ENCODE data around the gene ZC3H8.
"Not testable (repeated sequence)": the region's sequence is repeated elsewhere in the genome, so short reads cannot be mapped to it uniquely, and the experiment has no call there.

The ZC3H8 gene

DNA sequence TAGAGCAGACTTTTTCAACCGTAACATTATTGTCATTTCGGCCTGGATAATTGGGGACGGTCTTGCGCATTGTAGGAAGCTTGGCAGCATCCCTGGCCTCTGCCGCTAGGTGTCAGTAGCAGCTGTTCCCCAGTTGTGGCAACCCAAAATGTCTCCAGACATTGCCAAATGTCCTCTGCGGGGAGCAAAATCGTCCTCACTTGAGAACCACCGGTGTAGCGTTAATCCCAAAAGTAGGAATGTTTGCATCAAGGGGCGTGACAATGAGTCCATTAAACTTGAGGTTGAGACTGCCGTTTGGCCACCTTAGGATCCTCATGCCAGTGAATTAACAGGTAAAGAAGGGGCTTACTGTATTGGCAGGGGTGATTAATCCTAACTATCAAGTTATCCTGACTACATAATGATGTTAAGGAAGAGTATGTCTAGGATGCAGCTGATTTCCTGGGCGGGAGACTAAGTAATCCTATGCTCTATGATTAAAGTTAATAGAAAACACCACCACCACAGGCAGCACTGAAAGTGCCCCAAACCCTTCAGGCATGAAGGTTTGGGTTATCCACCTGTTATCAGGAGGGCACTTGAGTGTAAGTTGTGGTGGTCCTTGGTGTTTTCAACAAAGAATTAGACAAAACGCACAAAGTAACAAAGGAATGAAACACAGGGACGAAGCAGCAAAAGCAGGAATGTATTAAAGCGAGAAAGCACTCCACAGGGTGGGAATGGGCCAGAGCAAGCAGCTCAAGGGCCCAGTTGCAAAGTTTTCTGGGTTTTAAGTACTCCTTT is 4.9 kb upstream of the ZC3H8 start:
- peak; percentile 86 for DNase-seq

DNA sequence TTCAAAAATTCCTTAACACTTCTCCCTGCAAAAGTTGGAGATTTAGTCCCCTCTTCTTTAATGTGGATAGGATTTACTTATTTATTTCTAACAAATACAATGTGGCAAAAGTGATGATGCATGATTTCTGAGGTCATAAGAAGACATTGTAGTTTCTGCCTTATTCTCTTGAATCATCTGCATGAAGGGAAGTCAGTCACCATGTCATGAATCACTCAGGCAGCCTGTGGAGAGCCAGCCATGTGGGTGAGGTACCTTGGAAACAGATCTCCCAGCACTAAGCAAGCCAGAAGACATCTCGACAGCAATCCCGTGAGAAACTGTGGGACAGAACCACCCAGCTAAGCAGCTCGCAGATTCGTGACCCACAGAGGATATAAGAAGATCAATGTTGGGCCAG is 2.7 kb upstream of the ZC3H8 start:
- DNase-seq = no peak

DNA sequence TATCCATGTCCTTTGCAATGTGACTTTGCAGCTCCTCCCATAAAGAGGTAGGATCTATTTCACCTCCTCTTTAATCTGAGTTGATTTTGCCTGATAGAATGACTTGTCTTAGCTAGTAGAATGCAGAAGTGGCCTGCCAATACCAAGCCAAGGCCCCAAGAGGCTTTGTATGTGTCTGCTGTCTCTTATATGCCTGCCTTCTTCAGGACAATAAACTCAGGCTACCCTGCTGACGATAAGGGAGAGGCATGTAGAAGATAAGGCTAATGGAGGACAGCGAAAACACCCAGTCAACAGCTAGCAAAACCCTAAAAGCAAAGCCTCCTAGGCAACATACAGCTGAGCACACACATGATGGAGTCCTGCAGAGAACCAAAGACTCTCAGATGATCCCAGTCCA is 1.8 kb upstream of the ZC3H8 start:
- no peak for DNase-seq

- no peak for DNase-seq
Observed at GRCh38 chr2:112255875-112256274, 1.0 kb upstream of the ZC3H8 start.

- no peak for DNase-seq
Observed at GRCh38 chr2:112253261-112253815, 1.5 kb downstream of the ZC3H8 start.

GRCh38 chr2:112251271-112251670 is 3.6 kb downstream of the ZC3H8 start:
- DNase-seq = no peak

- DNase-seq = no peak
Observed at GRCh38 chr2:112244854-112245253, 10.0 kb downstream of the ZC3H8 start.

GRCh38 chr2:112243233-112243632 is 11.6 kb downstream of the ZC3H8 start:
- DNase-seq = no peak

DNA sequence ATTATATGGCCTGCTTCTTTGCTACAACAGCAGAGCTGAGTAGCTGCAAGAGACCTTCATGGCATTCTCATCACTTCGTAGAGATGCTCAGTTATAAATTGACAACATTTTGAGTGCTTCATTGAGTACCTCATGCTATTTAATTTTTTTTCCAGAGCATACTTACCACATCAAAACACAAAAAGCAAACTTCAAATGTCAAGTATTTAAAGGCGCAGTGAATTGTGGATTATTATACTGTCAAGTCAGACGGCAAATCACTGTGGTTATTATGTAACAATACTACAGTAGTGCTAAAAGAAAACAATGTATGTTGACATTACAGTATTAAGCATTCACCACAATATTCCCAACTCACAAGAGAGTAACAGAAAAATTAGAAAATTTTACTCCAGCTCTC is 12.5 kb downstream of the ZC3H8 start:
- DNase-seq = no peak

- no peak for DNase-seq
Observed at GRCh38 chr2:112239862-112240261, 15.0 kb downstream of the ZC3H8 start.

GRCh38 chr2:112230371-112230770 is 24.5 kb downstream of the ZC3H8 start:
- no peak for DNase-seq

DNA sequence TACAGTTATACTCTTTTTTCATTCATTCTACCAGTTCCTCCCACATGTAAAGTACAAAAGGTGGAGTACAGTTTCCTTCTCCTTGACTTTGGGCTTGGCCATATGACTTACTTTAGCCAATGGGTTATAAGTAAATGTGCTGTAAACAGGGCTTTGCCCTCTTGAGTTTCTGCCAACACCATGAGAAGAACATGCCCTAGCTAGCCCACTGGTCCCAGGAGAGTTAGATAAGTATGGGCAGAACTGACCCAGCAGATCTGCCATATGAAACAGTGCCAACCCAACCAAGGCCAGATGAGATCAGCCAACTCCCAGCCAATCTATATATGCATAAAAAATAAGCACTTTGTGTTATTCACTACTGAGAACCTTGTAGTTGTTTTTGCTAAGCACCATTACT is 25.5 kb downstream of the ZC3H8 start:
- no peak for DNase-seq

DNA sequence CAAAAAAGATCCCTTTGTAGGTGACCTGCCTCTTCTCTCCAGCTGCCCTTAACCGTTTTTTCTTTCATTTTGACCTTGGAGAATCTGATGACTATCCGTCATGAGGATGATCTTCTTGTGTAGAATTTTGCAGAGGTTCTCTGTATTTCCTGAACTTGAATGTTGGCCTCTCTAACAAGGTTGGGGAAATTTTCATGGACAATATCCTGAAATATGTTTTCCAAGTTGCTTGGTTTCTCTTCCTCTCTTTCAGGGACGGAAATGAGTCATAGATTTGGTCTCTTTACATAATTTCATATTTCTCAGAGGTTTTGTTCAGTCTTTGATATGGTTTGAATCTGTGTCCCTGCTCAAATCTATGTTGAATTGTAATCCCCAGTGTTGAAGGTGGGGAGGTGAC is 34.0 kb downstream of the ZC3H8 start:
- DNase-seq = no peak

GRCh38 chr2:112220186-112220585 is 34.7 kb downstream of the ZC3H8 start:
- no peak for DNase-seq

DNA sequence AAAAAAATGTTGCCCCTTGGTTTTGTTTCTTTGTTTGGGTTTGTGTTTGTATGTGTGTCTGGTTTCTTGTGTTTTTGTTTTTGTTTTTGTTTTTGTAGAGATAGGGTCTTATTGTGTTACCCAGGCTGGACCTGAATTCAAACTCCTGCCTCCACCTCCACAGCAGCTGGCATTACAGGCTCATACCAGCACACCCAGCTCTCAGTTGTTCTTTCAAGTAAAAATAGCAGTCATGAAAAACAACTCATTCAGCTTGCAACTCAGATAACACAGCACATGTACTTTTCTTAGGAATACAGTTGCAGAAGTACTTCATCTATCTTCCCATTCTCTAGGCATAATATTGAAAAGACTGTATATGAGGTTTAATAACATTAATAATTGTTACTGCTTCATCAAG is 37.0 kb downstream of the ZC3H8 start:
- no peak for DNase-seq

- no peak for DNase-seq
Observed at GRCh38 chr2:112216167-112216566, 38.7 kb downstream of the ZC3H8 start.

DNA sequence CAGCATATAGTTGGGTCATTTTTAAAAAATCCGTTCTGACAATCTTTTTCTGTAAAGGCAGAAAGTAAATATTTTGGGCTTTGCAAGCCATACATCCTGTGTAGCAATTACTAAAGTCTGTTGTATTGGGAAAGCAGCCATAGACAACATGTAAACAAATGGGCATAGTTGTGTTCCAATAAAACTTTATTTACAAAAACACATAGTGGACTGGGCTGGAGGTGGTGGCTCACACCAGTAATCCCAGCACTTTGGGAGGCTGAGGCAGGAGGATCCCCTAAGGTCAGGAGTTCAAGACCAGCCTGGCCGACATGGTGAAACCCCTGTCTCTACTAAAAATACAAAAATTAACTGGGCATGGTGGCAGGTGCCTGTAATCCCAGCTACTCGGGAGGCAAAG is 46.9 kb downstream of the ZC3H8 start:
- DNase-seq = not testable (repeated sequence)

DNA sequence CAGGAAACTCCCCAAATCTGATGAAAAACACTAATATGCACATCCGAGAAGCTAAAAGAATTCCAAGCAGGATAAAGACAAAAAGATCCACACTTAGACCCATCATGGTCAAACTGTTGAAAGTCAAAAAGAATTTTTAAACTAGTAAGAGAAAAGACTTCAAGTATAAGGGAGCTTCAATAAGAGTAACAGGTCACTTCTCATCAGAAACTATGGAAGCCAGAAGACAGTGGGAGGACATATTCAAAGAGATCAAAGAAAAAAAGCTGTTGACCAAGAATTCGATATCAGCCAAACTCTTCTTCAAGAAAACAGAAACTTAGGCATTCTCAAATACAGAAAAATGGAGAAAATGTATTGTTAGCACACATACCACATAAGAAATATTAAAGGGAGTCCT is 50.4 kb downstream of the ZC3H8 start:
- DNase-seq = no peak

- DNase-seq = no peak
Observed at GRCh38 chr2:112201696-112202430, 53.0 kb downstream of the ZC3H8 start.

DNA sequence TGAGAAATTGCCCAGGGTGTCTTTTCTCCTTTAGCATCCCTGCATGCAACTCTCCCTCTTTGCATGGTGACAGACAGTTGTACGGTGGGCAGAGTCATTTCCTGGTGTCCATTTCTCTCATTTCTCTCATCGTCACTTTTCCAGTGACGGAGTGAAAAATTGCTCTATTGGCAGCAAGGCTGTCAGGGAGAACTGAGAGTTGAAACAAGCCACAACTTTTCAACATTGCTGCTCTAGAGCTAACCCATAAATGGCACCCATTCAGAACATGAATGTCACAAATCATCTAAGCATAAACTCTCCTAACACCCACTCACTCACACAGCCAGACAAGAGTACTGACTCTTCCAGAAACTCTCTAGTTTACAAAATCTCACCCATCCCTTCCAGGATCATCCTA is 55.7 kb downstream of the ZC3H8 start:
- no peak for DNase-seq

GRCh38 chr2:112198780-112199179 is 56.1 kb downstream of the ZC3H8 start:
- no peak for DNase-seq

GRCh38 chr2:112197868-112198267 is 57.0 kb downstream of the ZC3H8 start:
- DNase-seq = no peak

GRCh38 chr2:112195950-112196349 is 58.9 kb downstream of the ZC3H8 start:
- no peak for DNase-seq

DNA sequence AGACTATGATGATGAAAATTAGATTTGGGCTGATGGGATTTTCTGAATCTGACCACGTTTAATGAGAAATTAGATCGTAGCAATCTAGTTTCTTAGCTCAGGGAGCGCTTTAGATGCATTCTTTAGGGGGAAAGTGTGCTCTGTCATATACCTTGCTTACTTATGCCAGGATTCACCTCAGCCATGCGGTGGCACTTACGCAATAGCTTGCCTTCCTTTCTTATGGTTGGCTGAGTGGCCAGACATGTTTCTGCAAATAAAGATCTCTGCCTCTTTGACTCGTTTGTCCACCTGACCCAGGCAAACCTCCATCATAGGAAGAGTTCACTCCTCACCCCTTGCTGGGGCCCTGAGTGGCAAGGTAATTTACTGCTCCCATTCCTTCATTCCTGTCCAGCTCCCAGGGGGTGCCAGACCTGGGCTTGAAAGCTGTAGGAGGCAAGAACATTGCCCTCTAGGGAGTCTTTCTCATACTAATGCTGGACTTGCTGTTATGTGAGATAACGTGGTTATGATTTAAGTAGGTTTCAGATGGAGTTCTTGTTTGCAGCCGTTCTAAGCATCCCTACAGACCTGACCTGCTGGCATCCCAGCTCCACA is 59.6 kb downstream of the ZC3H8 start:
- no peak for DNase-seq
